HuH-7 (cell line): ENCODE results near the gene EGFR.
A peak's percentile ranks its signal among the peaks of the same experiment; 100 is the strongest.

Experiments used
- DNase-seq: peaks from one replicate; pipeline ENCODE4 v3.0.0; 2011; ENCODE audit warnings: low spot score

Gene EGFR

GRCh38 chr7:55101359-55101758 lies 82.5 kb downstream of the EGFR start:
- DNase-seq = no peak

- no peak for DNase-seq
Measured at GRCh38 chr7:55104123-55104522, 85.3 kb downstream of the EGFR start.

DNA sequence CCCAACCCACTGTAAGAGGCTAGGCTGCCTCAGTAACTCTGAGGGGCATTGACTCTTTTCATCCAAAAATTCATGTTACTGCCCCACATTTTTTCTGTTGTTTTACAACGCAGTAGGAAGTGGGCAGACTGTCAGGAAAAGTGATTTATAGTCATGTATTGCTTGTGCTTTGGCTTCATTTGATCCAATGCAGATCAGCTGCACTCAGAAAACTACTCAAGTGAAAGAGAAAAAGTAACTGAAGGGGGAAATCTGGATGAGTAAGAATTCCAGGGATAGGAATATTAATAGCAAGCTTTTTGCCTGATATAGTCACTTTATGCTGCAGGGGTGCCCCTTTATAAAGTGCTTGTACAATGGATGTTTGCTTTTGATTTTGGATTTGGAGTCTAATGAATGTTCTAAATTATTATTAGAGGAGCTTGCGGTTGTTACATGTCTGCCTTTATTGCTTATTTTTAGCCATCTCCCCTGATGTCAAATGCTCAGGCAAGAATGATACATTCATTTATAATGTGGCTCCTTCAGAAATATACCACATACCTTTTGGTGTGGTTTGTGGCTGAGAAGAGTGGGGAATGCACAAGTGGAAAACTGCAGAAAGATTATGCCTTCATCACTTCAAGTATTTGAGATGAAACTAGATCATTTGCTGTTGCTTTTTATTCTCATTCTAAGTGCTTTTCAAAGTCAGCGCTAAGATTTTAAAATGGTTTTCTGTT lies 86.1 kb downstream of the EGFR start:
- no peak for DNase-seq

DNA sequence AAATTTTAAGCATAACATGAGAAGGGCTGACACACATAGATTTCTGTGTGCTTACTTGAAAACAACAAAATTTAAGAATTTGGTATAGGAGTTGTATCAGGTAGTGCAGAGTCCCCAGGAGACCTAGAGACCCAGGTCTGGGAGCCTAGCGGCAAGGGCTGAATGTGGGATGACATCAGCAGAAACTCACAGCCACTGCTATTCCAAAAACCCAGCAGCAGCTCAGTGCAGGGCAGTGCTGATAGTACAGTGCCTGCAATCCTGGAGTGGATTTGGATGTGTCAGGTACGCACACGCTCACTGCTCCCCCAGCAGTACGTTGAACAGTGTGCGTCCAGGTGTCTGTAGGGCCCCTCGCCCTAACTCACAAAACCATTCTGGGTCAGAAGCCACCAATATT lies 87.1 kb downstream of the EGFR start:
- no peak for DNase-seq

- no peak for DNase-seq
Measured at GRCh38 chr7:55107946-55108345, 89.1 kb downstream of the EGFR start.

DNA sequence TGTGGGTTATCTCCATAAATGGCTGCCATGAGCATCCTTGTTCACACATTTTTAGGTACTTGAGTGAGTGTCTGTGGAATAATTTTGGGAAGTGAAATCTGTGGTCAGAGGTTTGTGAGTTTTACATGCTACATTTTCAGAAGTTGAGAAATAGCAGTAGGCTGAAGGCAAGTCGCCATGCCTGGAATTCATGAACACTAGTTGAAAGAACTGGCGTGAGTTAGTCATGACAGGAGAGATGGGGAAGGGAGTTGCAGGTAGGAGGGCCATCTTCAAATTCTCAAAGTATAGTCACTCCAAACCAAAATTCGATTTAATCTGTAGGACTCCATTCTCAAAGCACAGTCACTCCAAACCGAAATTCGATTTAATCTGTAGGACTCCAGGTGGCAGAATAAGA lies 89.6 kb downstream of the EGFR start:
- no peak for DNase-seq

DNA sequence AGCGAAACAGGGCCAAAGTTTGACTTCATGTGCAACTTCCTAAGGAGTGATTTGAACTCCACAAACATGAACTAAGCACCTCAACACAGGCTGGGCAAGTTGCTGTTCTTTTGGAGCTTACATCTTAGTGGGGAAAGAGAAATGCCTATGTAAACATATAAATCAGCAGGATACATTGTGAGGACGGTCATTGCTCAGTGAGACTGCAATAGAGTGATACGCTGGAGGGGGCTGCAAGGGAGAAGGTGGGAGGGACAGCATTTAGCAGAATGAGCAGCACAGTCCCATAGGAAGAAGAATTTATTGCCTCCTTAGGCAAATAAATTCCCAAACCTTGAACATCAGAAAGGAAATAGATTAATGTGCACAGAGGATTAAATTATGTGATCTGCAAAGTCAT lies 90.0 kb downstream of the EGFR start:
- DNase-seq = no peak

DNA sequence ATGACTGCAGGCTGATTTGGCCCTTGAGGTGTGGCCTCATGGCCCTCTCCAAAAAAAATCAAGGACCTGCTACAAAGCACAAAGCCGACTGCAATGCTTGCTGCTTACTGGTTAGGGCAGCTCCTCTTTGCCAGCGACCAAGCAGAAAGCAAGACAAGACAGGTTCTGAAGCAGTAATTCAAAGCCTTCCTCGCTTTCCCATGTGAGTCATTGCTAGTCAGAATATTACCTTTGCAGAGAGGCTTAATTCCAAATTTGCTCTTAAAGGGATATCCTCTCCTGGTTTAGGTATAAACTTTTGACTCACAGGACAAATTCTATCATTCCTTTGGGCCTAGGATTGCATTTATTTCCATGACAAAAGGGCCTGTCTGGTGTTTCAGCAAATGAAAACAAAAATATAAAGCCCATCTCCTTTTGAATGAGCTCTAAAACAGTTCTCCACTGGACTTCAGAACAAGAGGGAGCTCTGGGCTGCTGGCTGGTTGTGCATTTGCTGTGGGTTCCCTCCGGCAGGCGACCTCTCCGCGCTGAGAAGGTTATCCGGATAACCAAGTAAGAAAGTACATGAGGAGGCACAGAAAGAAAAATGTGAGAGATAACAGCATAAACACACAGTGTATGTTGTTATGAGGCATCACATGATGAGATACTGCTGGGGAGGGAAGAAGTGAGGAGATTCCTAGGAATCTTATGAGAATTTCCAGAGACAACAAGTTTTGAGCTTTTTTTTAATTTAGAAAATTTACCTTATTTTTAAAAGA lies 90.8 kb downstream of the EGFR start:
- DNase-seq = no peak

- DNase-seq = no peak
Measured at GRCh38 chr7:55110282-55110992, 91.6 kb downstream of the EGFR start.

- no peak for DNase-seq
Measured at GRCh38 chr7:55110993-55111361, 92.2 kb downstream of the EGFR start.

DNA sequence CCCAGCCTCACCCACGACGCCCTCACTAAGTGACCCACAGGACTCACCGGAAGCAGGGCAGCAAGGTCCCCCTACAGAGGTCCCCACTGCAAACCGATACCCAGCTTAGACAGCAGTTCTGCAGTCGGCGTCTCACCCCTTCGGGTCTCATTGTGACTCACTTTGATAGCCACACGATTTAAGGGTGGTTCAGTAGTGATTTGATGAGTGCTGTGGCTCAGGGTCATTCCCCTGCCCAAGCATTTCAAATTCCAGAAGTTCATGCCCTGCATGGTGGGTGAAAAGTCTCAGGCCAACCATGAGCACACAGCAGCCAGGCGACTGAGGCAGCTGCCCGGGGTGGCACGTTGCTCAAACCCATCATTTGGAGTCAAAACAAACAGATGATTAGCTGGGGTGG lies 93.2 kb downstream of the EGFR start:
- DNase-seq = no peak

- DNase-seq = no peak
Measured at GRCh38 chr7:55113760-55114540, 95.1 kb downstream of the EGFR start.

DNA sequence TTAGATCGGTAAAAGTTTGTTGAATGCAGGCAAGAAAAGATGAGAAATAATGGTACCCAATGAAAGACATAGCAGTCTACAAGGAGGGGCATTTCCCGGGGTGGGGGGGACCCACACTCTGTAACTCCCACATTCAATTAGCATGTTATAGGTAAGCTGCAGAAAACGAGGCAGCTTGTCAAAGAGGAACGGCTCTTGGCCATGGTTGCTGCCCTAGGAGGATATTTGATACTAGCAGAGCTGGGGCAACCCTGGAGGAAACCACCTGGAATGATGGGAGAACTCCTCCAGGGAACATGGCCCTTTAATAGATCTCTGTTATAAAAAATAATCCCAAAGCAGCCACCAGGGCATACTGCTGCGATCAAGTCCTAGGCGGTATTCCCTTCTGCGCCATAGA lies 98.5 kb downstream of the EGFR start:
- DNase-seq = no peak

- no peak for DNase-seq
Measured at GRCh38 chr7:55118426-55118825, 99.6 kb downstream of the EGFR start.

- DNase-seq = no peak
Measured at GRCh38 chr7:55119571-55119970, 100.8 kb downstream of the EGFR start.

DNA sequence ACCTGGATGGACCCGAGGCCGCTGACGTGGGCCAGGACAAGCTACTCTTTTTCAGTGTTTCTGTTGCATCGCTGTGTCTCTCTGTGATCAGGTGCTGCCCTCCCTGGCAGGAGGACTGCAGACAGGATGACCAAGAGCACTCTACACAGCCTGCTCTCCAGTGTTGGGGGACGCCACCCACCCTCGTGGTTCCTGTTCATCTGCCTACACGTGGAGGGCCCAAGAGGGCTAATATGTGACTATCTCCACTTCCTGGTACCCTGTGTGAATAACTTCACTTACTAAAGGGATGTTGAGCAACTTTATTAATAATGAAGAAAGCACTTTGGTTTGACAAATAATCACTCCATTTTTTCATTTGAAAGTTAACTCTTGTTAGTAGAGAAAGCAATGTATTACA lies 101.3 kb downstream of the EGFR start:
- no peak for DNase-seq

DNA sequence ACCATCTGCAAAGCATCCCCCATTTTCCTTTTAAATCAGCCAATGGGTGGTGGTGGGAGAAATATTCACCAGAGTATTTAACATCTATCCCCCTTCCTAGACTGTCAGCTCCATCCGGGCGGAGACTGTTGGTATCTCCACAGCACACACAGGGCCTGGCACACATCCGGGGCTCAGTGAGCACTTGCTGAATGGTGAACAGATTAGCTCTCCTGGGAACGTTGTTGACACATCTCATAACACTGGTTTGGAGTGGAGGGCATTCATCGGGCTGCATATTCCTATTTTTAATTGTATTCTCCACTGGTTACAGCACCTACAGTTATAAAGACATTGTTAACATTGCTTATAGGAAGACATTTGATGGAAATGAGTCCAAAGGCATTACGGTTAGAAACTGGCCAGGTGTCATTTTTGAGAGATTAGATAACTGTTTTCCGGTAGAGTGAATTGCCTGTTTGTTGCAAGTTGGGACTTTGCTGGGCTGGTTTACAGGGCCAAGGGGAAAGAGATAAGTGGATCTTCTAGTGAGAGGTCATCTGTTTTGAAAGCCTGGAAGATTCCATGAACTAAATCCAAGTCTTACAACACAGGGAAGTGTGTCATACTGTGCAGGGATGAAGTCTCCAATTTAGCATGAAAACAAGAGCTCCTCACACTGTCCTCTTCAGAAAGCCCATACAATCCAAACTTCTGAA lies 101.8 kb downstream of the EGFR start:
- DNase-seq = peak; percentile 59

GRCh38 chr7:55121249-55121648 lies 102.4 kb downstream of the EGFR start:
- no peak for DNase-seq

DNA sequence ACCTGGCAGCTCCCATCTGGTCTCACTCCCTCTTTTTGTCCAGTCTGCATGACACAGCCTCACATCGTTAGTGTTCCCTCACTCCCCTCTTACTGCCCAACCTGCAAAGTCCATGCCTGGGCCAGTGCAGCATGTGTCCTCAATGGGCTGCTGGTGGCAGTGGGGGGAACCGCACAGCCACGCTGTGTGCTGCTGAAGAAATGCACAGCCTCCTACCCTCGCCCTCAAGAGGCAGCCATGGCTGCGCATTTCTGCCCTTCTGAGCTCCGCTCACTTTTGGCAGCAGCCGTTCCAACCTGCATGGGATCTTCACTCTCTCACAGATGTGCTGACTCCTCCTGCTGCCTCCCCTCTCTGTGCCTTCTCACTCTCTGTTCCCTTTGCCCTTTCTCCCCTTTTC lies 103.4 kb downstream of the EGFR start:
- no peak for DNase-seq

GRCh38 chr7:55124989-55125875 lies 106.4 kb downstream of the EGFR start:
- peak; percentile 43 for DNase-seq

DNA sequence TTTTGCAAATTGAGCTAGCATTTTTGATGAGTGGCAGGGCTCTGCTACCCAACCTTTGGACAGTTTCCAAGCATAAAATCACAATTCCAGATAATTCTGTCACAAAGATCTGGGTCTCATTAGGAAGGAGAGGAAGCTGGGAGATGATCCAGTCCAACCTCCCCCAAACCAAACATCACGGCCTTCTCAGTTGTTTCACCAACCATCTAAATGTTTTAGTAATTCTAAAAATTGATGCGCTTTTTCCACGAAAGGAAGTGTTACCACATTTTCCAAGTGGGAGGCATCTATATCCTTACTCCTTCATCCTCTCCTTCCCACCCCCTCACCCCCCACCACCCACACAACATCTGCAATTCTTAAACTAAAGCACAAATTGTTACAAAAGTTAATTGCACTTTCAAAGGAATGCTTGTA lies 108.3 kb downstream of the EGFR start:
- DNase-seq = no peak
